CD4-positive, alpha-beta T cell treated with Interleukin-12 subunit alpha and Interleukin-12 subunit beta, for 1 hour (primary cell): Measurements from ENCODE around the gene MAST3.

Source experiments
- DNase-seq: peaks from one replicate; pipeline ENCODE4 v3.0.0-alpha.2; 2020

Gene MAST3

DNA sequence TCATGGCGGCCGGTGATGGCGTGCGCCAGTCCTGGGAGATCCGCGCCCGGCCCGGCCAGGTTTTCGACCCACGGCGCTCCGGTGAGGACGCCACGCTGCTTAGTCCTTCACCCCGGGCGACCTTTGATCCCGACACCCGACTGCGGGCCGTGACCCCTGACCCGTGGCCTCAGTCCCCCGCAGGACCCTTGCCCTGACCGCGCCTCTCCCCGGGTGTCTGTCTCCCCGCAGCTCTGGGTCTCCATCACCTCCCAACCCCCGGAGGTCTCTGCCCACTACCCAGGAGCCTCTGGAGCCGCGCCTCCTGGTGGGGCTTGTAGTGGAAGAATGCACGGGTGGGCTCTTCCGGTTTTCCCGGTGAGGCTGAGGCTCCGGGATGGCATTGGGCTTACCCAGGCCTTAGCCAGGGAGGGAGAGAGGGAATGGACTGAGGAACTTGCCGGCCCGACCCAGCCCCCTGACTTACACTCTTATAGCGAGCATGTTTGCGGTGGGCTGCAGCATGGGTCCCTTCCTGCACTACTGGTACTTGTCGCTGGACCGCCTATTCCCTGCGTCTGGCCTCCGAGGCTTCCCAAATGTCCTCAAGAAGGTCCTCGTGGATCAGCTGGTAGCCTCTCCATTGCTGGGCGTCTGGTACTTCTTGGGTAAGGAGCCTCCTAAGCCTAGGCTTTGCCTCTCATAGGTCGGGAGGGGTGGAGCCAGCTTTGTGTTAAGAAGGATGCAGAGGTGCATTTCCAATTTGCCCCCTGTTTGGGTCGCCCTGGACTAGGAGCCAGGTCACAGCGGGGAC, 96.0 kb downstream of the MAST3 start:
- DNase-seq, result no peak

DNA sequence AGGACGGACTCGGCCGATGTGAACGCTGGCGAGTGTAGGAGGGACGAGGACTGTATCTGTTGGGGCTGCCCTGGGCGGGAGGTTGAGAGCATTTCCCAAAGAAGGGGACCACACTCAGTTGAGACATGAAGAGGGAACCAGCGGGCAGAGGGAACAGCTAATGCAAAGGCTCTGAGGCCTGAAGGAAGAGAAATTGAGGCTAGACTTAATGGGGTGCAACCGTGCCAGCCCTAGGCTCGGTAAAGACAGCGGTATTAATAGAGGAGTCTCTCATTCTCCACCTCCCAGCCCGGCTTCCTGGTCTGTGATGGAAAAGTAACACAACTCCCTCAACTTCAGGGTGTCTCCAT, 96.6 kb downstream of the MAST3 start:
- DNase-seq, result no peak

DNA sequence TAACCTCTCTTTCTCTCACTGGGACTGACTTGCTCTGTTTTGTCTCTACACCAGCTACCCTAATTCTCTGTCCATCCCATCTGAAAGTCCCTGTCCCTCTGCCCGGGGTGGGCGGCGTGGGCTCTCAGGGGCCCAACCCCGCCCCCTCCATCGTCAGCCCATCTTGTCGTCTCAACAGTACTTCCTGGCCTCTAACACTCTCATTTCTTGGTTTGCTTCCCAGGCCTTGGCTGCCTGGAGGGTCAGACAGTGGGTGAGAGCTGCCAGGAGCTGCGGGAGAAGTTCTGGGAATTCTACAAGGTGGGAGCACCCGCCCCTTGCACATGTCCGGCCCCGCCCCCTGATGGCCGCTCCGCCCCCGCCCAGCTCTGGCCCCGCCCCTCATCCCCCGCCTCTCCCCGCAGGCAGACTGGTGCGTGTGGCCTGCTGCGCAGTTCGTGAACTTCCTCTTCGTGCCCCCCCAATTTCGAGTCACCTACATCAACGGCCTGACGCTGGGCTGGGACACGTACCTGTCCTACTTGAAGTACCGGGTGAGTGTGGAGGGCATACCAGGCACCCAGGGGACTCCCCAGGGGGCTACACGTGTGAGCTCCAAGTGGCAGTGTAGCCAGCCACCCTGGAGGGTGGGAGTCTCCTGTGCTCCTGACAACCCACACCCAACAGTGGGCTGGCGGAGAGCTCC, 97.1 kb downstream of the MAST3 start:
- peak; percentile 44 for DNase-seq

DNA sequence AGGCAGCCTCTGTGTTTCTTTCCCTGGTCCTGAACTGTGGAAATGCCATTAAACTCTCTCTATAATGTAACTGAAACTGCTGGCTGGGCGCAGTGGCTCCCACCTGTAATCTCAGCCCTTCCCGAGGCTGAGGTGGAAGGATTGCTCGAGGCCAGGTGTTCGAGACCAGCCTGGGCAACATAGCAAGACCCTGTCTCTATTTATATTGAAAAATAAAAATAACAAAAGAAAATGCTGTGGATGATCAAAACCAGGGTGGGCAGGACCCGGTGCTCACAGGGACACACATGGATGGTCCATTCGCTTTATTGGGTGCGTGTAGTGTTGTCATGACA, 98.9 kb downstream of the MAST3 start:
- DNase-seq, result no peak

DNA sequence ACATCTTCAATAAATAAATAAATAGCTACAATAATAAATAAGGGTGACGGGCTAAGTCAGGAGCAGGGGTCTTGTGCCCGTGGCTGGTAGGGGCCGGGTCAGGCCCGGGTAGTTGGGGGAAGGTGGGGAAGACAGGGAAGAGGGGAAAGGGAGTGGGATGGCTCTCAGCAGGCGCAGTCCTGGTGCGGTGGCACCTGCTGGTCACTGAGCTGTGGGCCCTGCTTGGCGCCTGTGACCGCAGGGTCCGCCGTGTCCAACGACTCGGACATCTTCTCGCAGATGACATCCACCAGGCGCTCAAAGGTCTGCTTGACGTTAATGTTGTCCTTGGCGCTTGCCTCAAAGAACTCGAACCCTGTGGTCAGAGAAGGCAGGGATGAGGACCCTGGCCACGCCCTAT, 99.7 kb downstream of the MAST3 start:
- no peak for DNase-seq

DNA sequence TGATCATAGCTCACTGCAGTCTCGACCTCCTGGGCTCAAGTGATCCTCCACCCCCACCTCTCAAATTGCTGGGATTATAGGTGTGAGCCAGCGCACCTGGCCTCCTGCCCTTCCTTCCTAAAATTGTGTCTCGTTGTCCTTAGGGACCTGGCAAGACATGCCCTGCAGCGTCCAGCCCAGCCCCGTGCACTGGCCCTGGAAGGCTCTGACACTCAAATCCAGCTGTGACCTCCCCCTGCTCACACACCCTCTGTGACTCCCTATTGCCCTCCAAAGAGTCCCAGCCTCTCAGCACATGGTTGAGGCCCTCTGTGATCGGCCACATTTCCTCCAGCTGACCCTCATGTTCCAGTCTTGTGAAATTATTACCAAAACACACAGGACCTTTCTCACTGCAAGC, 100.4 kb downstream of the MAST3 start:
- DNase-seq, result no peak

DNA sequence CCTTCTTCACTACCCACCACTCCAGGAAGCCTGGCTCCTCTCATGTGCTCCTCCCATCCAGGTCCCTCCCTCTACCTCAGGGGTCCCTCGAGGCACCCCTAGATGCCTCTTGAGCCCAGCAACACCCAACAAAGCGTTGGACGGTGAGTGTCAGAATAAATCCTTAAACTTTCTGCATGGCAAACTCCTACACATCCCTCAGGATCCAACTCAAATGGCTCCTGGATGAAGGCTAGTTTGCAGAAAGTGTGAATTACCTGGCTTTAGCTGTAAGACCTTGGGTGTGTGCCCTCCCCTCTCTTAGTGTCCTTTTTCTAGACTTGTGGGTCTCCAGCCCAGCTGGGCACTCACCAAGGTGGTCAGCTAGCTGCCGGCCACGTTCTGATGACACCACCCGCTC, 100.8 kb downstream of the MAST3 start:
- no peak for DNase-seq
